GM18517 (cell line): ENCODE results near the gene RETREG3.
"Not testable (repeated sequence)": the region's sequence is repeated elsewhere in the genome, so short reads cannot be mapped to it uniquely, and the experiment has no call there.

ENCODE experiments used
- ATAC-seq: cut with Tn5 transposase; IDR thresholded peaks from one replicate; pipeline ENCODE4 v1.9.1; 2021; ENCODE audit warnings: mild to moderate bottlenecking, moderate library complexity; ENCODE audit not compliant: unreplicated experiment

The RETREG3 gene

DNA sequence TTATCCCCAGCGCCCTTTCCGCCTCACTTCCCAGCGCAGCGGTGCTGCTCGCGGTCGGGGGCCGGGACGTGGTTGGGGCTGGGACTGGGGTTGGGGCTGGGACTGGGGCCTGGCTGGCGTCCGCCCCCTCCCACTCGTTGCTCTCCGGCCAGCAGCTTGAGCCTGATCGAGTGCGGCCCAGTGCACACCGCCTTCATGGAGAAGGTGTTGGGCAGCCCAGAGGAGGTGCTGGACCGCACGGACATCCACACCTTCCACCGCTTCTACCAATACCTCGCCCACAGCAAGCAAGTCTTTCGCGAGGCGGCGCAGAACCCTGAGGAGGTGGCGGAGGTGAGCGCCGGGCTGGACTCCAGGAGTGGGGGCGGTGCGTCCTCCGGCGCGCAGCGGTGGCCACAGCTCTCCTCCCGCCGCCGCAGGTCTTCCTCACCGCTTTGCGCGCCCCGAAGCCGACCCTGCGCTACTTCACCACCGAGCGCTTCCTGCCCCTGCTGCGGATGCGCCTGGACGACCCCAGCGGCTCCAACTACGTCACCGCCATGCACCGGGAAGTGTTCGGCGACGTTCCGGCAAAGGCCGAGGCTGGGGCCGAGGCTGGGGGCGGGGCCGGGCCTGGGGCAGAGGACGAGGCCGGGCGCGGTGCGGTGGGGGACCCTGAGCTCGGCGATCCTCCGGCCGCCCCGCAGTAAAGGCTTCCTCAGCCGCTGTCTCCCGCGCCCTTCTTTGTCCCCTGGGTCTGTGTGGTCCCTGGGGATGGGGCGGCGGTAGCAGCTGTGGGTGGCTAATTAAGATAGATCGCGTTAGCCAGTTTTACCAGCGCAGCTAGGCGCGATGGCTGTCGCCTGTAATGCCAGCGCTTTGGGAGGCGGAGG is 54.7 kb downstream of the RETREG3 start:
- peak; percentile 52 for ATAC-seq

DNA sequence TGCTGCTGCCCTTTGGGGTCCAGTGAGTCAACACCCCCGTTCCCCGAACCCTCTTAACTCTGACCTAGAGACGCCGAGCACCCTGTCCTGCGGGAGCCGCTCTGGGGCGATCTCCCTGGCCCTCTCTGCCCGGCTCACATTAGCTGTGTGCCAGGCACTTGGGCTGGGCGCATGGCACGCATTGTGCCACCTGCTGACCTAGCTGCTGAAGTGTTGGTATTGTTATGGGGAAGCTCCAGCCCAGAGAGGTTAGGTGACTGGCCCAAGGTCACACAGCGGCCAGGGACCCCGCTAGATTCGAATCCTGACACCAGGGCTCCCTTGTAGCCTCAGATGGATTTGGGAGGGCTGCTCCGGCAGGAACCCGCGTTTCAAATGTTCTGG is 55.3 kb downstream of the RETREG3 start:
- ATAC-seq = no peak

DNA sequence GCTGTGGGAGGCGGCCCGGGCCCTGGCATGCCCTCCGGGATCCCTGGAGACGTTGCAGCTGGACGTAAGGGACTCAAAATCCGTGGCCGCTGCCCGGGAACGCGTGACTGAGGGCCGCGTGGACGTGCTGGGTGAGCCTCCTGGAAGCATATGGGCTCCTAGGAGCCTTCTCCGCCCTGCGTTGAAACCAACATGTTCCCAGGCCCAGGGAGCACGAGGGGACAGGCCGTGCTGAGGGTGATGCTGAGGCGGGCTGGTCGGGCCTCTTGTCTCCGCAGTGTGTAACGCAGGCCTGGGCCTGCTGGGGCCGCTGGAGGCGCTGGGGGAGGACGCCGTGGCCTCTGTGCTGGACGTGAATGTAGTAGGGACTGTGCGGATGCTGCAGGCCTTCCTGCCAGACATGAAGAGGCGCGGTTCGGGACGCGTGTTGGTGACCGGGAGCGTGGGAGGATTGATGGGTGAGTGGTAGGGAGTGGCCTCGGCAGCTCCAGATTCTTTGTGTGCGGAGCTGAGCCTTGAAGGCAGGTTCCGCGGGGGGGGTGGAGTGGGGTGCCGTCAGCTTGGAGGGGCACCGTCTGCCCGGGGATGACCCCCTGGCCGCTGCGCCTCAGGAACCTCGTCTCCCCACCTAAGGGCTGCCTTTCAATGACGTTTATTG is 55.9 kb downstream of the RETREG3 start:
- no peak for ATAC-seq

DNA sequence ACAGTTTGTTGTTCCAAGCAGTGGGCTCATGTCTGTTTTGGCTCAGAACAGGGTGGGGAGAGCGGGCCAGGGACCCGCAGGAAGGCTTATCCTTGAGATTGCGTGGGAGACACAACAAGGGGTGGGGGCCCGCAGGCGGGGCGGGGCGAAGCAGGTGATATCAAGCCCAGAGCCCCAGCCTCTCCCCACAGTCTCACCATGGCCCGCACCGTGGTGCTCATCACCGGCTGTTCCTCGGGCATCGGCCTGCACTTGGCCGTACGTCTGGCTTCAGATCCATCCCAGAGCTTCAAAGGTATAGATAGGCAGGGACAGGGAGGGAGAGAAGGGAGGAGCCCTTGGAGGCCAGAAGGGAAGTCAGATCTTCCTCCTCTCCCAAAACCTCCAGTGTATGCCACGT is 56.4 kb downstream of the RETREG3 start, which contains the start of gene HSD17B1:
Gene HSD17B1 (plus strand): TSS at position 188 of the 400 bp plus-strand sequence. CDS start 11 bp downstream, at position 199.
- ATAC-seq = not testable (repeated sequence)

DNA sequence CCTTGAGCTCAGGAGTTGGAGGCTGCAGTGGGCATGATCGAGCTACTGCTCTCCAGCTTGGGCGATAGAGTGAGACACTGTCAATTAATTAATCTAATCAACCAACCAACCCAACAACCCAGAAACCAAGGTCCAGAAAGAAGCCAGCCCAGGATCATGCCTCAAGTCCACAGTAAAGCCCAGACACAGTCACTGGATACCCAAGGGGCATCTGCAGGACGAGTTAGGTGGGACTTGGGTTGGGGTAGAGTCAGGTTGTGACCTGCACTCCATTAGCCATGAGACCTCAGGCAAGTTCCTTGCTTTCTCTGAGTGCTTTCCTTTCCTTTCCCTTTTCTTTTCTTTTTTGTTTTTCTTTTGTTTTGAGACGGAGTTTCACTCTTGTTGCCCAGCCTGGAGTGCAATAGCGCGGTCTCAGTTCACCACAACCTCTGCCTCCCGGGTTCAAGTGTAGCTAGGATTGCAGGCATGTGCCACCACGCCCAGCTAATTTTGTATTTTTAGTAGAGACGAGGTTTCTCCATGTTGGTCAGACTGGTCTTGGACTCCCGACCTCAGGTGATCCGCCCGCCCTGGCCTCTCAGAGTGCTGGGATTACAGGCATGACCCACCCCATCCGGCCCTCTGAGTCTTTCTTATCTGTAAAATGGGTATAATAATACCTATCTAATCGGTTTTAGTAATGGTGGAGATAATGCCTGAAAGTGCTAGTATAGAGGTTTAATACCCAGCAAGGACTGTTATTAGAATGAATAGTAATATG is 60.0 kb downstream of the RETREG3 start:
- no peak for ATAC-seq

DNA sequence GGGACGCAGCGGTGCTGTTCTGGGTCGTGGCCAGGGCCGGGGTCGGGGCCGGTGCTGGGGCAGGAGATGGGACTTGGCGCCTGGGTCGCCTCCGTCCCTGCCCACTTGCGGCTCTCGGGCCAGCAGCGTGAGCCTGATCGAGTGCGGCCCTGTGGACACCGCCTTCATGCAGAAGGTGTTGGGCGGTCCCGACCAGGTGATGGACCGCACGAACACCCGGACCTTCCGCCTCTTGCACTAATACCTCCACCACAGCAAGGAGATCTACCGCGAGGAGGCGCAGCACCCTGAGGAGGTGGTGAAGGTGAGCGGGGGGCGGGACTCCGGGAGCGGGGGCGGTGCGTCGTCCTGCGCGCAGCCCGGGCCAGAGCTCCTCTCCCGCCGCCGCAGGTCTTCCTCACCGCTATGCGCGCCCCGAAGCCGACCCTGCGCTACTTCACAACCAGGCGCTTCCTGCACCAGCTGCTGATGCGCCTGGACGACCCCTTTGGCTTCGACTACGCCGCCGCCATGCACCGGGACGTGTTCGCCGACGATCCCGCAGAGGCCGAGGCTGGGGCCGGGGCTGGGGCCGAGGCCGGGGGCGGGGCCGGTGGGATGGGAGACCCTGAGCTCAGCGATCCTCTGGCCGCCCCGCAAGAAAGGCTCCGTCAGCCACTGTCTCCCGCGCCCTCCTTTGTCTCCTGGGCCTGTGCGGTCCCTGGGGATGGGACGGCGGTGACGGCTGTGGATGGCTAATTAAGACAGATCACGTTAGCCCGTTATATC is 60.9 kb downstream of the RETREG3 start:
- no peak for ATAC-seq

DNA sequence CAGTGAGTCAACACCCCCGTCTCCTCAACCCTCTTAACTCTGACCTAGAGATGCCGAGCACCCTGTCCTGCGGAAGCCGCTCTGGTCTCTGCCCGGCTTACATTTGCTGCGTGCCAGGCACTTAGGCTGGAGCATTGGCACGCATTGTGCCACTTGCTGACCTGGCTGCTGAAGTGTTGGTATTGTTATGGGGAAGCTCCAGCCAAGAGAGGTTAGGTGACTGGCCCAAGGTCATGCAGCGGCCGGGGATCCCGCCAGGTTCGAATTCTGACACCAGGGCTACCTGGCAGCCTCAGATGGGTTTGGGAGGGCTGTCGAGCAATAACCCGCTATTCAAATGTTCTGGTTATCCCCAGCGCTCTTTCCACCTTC is 61.5 kb downstream of the RETREG3 start:
- ATAC-seq = no peak

DNA sequence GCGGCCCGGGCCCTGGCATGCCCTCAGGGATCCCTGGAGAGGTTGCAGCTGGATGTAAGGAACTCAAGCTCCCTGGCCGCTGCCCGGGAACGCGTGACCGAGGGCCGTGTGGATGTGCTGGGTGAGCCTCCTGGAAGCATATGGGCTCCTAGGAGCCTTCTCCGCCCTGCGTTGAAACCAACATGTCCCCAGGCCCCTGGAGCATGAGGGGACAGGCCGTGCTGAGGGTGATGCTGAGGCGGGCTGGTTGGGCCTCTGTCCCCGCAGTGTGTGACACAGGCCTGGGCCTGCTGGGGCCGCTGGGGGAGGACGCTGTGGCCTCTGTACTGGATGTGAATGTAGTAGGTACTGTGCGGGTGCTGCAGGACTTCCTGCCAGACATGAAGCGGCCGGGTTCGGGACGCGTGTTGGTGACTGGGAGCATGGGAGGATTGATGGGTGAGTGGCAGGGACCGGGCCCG is 62.1 kb downstream of the RETREG3 start:
- no peak for ATAC-seq

DNA sequence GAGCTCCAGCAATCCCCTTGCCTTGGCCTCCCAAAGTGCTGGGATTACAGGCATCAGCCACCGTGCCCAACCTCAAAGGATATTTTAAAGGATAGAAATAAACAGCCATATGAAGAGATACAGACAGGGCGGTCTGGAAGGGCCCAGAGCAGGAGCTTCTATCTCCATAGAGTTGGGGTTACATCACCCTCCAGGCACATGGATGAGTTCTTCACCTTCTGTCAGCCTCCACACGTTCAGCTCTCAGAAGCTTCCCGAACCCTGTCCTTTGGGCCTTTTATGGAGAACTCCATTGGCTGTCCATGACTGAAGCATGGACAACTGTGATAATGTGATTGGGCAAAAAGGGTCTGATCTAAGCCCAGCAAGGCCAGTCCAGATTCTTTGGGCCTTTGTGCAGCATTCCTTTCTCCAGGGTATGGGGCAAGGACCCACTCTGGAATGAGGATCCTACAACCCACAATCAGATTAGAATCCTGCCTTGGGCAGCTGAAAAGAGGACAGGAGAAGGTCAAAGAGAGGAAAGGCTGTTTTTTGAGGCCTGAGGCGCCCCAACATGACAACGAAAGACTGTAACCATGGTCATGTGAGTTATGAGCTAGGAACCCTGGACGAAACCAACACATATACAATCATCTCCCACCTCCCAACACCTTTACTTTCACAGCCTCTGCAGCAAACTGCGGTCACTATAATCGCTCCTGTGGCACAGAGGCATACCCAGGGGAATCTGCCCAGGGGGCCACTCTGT is 63.2 kb downstream of the RETREG3 start:
- not testable (repeated sequence) for ATAC-seq

DNA sequence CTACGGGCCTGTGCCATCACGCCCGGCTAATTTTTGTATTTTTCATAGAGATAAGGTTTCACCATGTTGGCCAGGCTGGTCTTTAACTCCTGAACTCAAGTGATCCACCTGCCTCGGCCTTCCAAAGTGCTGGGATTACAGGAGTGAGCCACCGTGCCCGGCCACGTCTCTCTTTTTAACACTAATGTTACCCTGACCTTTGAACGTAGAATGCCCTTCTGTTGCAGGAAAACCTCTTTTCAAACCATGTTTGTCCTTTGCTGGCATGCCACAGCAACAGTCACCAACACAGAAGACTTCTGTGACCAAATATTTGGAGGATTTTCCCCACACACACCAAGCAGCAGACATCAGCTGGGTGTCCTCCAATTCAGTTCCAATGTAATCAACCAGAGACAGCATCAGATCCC is 64.3 kb downstream of the RETREG3 start:
- ATAC-seq = no peak

DNA sequence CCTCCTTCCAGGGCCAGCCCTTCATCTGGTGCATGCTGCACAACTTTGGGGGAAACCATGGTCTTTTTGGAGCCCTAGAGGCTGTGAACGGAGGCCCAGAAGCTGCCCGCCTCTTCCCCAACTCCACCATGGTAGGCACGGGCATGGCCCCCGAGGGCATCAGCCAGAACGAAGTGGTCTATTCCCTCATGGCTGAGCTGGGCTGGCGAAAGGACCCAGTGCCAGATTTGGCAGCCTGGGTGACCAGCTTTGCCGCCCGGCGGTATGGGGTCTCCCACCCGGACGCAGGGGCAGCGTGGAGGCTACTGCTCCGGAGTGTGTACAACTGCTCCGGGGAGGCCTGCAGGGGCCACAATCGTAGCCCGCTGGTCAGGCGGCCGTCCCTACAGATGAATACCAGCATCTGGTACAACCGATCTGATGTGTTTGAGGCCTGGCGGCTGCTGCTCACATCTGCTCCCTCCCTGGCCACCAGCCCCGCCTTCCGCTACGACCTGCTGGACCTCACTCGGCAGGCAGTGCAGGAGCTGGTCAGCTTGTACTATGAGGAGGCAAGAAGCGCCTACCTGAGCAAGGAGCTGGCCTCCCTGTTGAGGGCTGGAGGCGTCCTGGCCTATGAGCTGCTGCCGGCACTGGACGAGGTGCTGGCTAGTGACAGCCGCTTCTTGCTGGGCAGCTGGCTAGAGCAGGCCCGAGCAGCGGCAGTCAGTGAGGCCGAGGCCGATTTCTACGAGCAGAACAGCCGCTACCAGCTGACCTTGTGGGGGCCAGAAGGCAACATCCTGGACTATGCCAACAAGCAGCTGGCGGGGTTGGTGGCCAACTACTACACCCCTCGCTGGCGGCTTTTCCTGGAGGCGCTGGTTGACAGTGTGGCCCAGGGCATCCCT is 65.7 kb downstream of the RETREG3 start:
- ATAC-seq = no peak

DNA sequence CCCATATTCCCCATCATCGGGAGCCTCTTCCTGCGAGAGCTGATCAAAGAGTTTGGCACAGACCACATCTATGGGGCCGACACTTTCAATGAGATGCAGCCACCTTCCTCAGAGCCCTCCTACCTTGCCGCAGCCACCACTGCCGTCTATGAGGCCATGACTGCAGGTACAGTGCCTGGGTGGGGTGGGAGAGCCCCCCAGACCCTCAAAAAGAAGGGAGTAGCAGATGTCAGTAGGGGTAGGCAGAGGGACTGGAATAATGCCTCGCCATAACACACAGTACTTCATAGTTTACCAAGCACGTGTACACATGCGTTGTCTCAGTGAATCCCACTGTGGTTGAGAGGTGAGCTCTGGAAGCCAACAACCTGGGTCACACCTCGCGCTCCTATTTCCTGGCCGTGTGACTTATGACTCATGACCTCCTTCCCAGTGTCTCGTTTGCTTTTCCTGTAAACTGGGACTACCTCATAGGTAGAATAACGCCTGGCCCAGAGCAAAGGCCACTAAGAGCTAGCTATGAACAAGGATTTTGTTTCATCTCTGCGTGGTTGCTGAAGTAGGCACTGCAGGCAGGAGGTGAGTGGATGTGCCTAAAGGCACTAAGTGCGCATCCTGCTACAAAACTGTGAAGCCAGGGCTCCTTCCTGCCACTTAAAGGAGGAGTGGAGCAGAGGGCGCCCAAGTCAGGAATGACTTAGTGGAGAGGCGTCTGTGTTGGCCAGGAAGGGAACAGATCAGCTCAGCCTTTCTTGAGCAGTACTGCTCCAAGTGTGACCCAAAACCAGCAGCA is 67.9 kb downstream of the RETREG3 start:
- no peak for ATAC-seq

DNA sequence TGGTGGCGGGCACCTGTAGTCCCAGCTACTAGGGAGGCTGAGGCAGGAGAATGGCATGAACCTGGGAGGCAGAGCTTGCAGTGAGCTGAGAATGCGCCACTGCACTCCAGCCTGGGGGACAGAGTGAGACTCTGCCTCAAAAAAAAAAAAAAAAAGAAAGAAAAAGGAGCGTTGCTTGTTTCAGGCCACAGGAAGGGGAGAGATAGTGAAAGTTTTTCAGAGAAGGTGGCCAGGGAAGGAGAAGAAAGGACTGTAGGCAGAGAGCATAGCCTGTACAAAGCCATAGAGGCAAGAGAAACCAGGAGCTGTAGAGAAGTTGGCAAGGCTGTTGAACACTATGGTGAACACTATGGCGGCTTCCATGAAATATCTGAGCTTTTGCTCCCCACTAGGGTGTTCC is 68.6 kb downstream of the RETREG3 start:
- ATAC-seq = not testable (repeated sequence)

DNA sequence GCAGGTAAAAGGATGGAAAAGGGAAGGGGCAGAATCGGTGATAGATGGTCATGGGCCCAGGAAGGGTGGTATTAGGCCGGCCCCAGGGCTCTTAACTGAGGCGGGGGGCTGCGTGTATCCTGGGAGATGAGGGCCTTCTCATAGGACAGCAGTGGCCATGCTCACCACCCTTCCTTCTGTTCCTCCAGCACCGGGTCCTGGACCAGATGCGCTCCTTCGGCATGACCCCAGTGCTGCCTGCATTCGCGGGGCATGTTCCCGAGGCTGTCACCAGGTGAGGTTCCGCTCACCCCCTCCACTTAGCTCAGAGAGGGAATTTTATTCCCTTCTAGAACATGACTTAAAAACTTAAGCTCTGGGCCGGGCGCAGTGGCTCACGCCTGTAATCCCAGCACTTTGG is 70.7 kb downstream of the RETREG3 start:
- ATAC-seq = no peak

DNA sequence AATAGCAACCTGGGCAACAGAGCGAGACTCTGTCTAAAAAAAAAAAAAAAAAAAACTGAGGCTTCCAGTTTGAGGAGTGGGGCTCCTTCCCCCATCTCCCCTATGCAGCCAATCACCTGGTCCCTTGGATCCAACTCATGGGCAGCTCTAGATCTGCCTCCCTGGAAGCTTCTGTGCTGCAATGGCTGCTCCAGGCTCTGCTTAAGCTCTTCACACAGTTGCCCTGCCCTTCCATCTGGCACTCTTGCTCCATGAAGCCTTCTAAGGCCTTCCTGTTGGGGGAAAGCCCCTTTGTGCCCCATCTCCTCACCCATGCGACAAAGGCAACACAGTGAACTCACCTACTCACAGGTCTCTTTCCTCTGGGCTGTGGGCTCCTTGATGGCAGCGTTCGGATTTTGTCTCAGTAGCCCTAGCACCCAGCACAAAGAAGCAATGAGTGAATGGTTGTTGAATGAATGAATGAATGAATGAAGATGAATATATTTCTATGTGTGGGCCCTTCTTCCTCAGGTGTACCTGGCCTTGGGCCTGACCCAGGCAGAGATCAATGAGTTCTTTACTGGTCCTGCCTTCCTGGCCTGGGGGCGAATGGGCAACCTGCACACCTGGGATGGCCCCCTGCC is 71.2 kb downstream of the RETREG3 start:
- ATAC-seq = no peak

DNA sequence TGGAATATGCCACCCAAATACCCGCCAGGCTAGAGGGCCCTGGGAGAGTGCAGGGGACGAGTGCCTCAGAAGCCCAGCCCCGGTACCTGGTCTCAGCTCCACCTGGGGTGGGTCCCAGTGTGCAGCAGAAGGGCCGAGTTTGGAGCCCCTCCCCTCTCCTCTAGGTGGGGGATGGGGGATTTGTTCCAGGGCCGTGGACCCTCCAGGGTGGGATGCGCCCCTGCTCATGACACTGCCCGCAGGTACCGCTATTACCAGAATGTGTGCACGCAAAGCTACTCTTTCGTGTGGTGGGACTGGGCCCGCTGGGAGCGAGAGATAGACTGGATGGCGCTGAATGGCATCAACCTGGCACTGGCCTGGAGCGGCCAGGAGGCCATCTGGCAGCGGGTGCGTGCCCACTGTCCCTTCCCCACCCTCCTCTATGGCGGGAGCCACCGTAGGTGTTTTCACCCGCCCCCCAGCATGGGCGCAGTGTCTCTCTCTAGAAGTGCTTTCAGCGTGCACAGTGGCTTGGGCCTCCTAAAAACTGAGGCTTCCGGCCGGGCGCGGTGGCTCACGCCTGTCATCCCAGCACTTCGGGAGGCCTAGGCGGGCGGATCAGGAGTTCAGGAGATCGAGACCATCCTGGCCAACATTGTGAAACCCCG is 71.9 kb downstream of the RETREG3 start:
- no peak for ATAC-seq
